Esophagus squamous epithelium (tissue), 5 donors: Measurements from ENCODE around the gene PLEKHG4B. TPM values are rescaled to one million over a fixed set of nuclear protein-coding genes. Genes with fewer than 3 reads are reported as not detected.

Experiments used
- DNase-seq: peaks from one replicate; lab custom pipeline; 2025; lab: John Stamatoyannopoulos, UW
- H3K27ac ChIP-seq, 4 donors: fragments of 200-600 bp; sonication (generic); one replicate each; pipeline ENCODE4 v1.5.1; 2016 to 2019; ENCODE audit warnings: mild to moderate bottlenecking in 1 of 4
- H3K27me3 ChIP-seq, 4 donors: fragments of 200-600 bp; sonication (generic); 1 replicate in 3 of 4; 2 replicates in 1 of 4; pipeline versions ENCODE4 v1.5.1 to v1.6.0; 2017 to 2021; ENCODE audit warnings: antibody characterized with exemption in 1 of 4
- H3K36me3 ChIP-seq, 3 donors: fragments of 200-600 bp; sonication (generic); one replicate each; pipeline ENCODE4 v1.5.1; 2016 to 2019
- H3K4me1 ChIP-seq, 3 donors: fragments of 200-600 bp; sonication (generic); one replicate each; pipeline ENCODE4 v1.5.1; 2017 to 2019
- H3K4me3 ChIP-seq, 4 donors: fragments of 200-600 bp; sonication (generic); 1 replicate in 3 of 4; 2 replicates in 1 of 4; pipeline ENCODE4 v1.5.1; 2016 to 2019; ENCODE audit warnings: mild to moderate bottlenecking in 2 of 4, moderate library complexity in 1 of 4
- H3K9me3 ChIP-seq, 3 donors: fragments of 200-600 bp; sonication (generic); one replicate each; pipeline ENCODE4 v1.5.1; 2016 to 2019
- POLR2A ChIP-seq, 4 donors: fragments of 450-650 bp; IDR thresholded peaks; one replicate each; pipeline ENCODE4 v1.6.1; 2017; ENCODE audit warnings: antibody characterized with exemption in 4 of 4, mild to moderate bottlenecking in 4 of 4, moderate library complexity in 3 of 4
- WGBS, 2 donors: methylation state at CpG; one replicate each; pipeline ENCODE4 v1.1.5; 2018; 5-methylcytosine and 5-hydroxymethylcytosine counted together
- intact Hi-C: fragments of 100-400 bp; cut with DNase I; formaldehyde crosslinking; loops from one replicate; pipeline ENCODE4 v1.15.0; 2022
- total RNA-seq, 4 donors: library from RNA; depleted of rRNA; stranded (reverse); fragments of >200 nt; gene quantifications; one replicate each; pipeline ENCODE4 v1.1.0, GENCODE V29; 2016
- TF ChIP-seq, protein P1 (sequence below), 6 experiments: fragments of 450-650 bp in 4 of 6; fragments of 200-600 bp in 2 of 6; sonication (generic) in 2 of 6; IDR thresholded peaks; one replicate each; pipeline ENCODE4 v1.5.1; 2016 to 2019; ENCODE audit warnings: antibody characterized with exemption in 6 of 6, mild to moderate bottlenecking in 4 of 6, moderate library complexity in 4 of 6
- donor health status: DM: yes; HTN: yes; CAD: no.

PLEKHG4B gene
- total RNA-seq, 4 donors from 2014 or later, result 0.12 to 1.2 (median 0.21) TPM

GRCh38 chr5:182126-182525, 90.2 kb downstream of the PLEKHG4B start:
- Histone ChIP-seq H3K27me3 (peaks cover 0 to 49% (median 0%) of the 10 kb centered on the region in 4 donors), H3K27ac (no peak overlapping the region), H3K4me1 (no peaks in the 10 kb centered on the region), H3K36me3 (no peaks in the 10 kb centered on the region), H3K4me3 (no peak overlapping the region), H3K9me3 (no peaks in the 10 kb centered on the region)
- intact Hi-C loops, result no loop called here
- TF ChIP-seq, protein P1, sequence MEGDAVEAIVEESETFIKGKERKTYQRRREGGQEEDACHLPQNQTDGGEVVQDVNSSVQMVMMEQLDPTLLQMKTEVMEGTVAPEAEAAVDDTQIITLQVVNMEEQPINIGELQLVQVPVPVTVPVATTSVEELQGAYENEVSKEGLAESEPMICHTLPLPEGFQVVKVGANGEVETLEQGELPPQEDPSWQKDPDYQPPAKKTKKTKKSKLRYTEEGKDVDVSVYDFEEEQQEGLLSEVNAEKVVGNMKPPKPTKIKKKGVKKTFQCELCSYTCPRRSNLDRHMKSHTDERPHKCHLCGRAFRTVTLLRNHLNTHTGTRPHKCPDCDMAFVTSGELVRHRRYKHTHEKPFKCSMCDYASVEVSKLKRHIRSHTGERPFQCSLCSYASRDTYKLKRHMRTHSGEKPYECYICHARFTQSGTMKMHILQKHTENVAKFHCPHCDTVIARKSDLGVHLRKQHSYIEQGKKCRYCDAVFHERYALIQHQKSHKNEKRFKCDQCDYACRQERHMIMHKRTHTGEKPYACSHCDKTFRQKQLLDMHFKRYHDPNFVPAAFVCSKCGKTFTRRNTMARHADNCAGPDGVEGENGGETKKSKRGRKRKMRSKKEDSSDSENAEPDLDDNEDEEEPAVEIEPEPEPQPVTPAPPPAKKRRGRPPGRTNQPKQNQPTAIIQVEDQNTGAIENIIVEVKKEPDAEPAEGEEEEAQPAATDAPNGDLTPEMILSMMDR (IDR thresholded peaks at IDR 0.05), result no peak
- TF ChIP-seq POLR2A (IDR thresholded peaks at IDR 0.05), result no peak
- DNase-seq, result no peak
- 90 to 99% methylated on average over 7 to 8 of the region's 12 CpGs for WGBS, 2 donors

DNA sequence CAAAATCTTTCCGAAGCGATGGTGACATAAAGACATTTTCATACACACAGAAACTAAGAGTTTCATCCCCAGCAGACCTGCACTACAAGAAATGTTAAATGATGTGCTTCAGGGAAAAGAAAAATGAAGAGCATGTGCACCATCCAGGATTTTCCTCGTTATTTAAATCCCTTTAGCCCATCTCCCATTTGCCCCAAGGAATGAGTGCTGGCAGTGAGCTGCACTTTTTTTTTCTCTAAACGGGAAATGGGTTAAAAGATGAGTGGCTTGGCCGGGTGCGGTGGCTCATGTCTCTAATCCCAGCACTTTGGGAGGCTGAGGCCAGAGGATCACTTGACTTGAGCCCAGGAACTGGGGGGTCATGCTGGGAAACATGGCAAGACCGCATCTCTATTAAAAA, 92.5 kb downstream of the PLEKHG4B start:
- Histone ChIP-seq H3K9me3 (no peaks in the 10 kb centered on the region), H3K27ac (no peak overlapping the region), H3K4me1 (peaks cover 0 to 10% (median 5%) of the 10 kb centered on the region in 3 donors), H3K36me3 (no peaks in the 10 kb centered on the region), H3K27me3 (peaks cover 0 to 68% (median 0%) of the 10 kb centered on the region in 4 donors), H3K4me3 (no peak overlapping the region)
- WGBS, 2 donors, result 34 to 37% methylated on average over 7 of the region's 7 CpGs
- TF ChIP-seq, protein P1 (IDR thresholded peaks at IDR 0.05), result no peak
- no peak for TF ChIP-seq POLR2A (IDR thresholded peaks at IDR 0.05)
- no peak for DNase-seq
- intact Hi-C loops, result no loop called here

GRCh38 chr5:185095-186070, 93.4 kb downstream of the PLEKHG4B start:
- Histone ChIP-seq H3K36me3 (no peaks in the 10 kb centered on the region), H3K27me3 (peaks cover 0 to 73% (median 0%) of the 10 kb centered on the region in 4 donors), H3K4me1 (peaks cover 0 to 10% (median 5%) of the 10 kb centered on the region in 3 donors), H3K9me3 (no peaks in the 10 kb centered on the region), H3K27ac (no peak overlapping the region), H3K4me3 (no peak overlapping the region)
- no peak for TF ChIP-seq POLR2A (IDR thresholded peaks at IDR 0.05)
- TF ChIP-seq, protein P1 (IDR thresholded peaks at IDR 0.05), result no peak
- intact Hi-C loops, result no loop called here
- 70 to 74% methylated on average over 12 to 13 of the region's 21 CpGs for WGBS, 2 donors
- DNase-seq, result no peak

- intact Hi-C loops, result no loop called here
Measured at GRCh38 chr5:186091-187041, 94.4 kb downstream of the PLEKHG4B start.

More at GRCh38 chr5:186091-187041, 94.4 kb downstream of the PLEKHG4B start:
- DNase-seq, result no peak
- Histone ChIP-seq H3K4me3 (no peak overlapping the region), H3K36me3 (no peaks in the 10 kb centered on the region), H3K27me3 (peaks cover 0 to 73% (median 0%) of the 10 kb centered on the region in 4 donors), H3K4me1 (peaks cover 4 to 19% (median 9%) of the 10 kb centered on the region in 3 donors), H3K9me3 (no peaks in the 10 kb centered on the region), H3K27ac (no peak overlapping the region)
- 72 to 91% methylated on average over 4 to 6 of the region's 28 CpGs for WGBS, 2 donors
- no peak for TF ChIP-seq POLR2A (IDR thresholded peaks at IDR 0.05)
- TF ChIP-seq, protein P1 (IDR thresholded peaks at IDR 0.05), result no peak
